SK-N-SH treated with all-trans-retinoic acid at 6 μM for 48 hours (cell line): ENCODE measurements around the gene ABLIM1.

Source experiments
- ATAC-seq: fragments of 200-7000 bp; cut with Tn5 transposase; 3 replicates; pipeline ENCODE4 v1.9.1; 2020; ENCODE audit warnings: mild to moderate bottlenecking, moderate library complexity
- BACH2 ChIP-seq: fragments of 250-450 bp; sonication (Bioruptor Pico); IDR thresholded peaks from 2 replicates; pipeline ENCODE4 v1.9.0; 2021; ENCODE audit warnings: mild to moderate bottlenecking, borderline replicate concordance
- CREB5 ChIP-seq: fragments of 250-450 bp; sonication (Bioruptor Pico); IDR thresholded peaks from 2 replicates; pipeline ENCODE4 v1.5.1; 2020; ENCODE audit warnings: low read depth, mild to moderate bottlenecking, moderate library complexity
- CSDC2 ChIP-seq: fragments of 250-450 bp; sonication (Bioruptor Pico); IDR thresholded peaks from 2 replicates; pipeline ENCODE4 v1.5.0; 2020; ENCODE audit warnings: mild to moderate bottlenecking, moderate library complexity
- ESRRG ChIP-seq: fragments of 250-450 bp; sonication (Bioruptor Pico); IDR thresholded peaks from 2 replicates; pipeline ENCODE4 v1.6.1; 2021; ENCODE audit warnings: mild to moderate bottlenecking
- GLIS3 ChIP-seq: fragments of 250-450 bp; sonication (Bioruptor Pico); IDR thresholded peaks from 2 replicates; pipeline ENCODE4 v1.5.0; 2020; ENCODE audit warnings: mild to moderate bottlenecking, moderate library complexity
- ISL1 ChIP-seq: fragments of 250-450 bp; sonication (Bioruptor Pico); IDR thresholded peaks from 2 replicates; pipeline ENCODE4 v2.1.2; 2022; ENCODE audit warnings: mild to moderate bottlenecking, moderate library complexity
- OSR1 ChIP-seq: fragments of 250-450 bp; sonication (Bioruptor Pico); IDR thresholded peaks from 2 replicates; pipeline ENCODE4 v1.8.0; 2022; ENCODE audit warnings: moderate library complexity, mild to moderate bottlenecking, inconsistent platforms
- POU6F1 ChIP-seq: fragments of 250-450 bp; sonication (Bioruptor Pico); IDR thresholded peaks from 2 replicates; pipeline ENCODE4 v1.8.0; 2021; ENCODE audit warnings: low read depth, mild to moderate bottlenecking, moderate library complexity, borderline replicate concordance
- PPARA ChIP-seq: fragments of 250-450 bp; sonication (Bioruptor Pico); IDR thresholded peaks from 2 replicates; pipeline ENCODE4 v1.5.0; 2020; ENCODE audit warnings: mild to moderate bottlenecking, borderline replicate concordance
- RARB ChIP-seq: fragments of 250-450 bp; sonication (Bioruptor Pico); IDR thresholded peaks from 2 replicates; pipeline ENCODE4 v1.8.0; 2021; ENCODE audit warnings: mild to moderate bottlenecking, moderate library complexity
- SNAI2 ChIP-seq: fragments of 250-450 bp; sonication (Bioruptor Pico); IDR thresholded peaks from 2 replicates; pipeline ENCODE4 v1.5.0; 2020; ENCODE audit warnings: mild to moderate bottlenecking, moderate library complexity
- TCF4 ChIP-seq: fragments of 250-450 bp; sonication (Bioruptor Pico); IDR thresholded peaks from 2 replicates; pipeline ENCODE4 v1.8.0; 2021; ENCODE audit warnings: mild to moderate bottlenecking, moderate library complexity, borderline replicate concordance
- TOX ChIP-seq: fragments of 250-450 bp; sonication (Bioruptor Pico); IDR thresholded peaks from 2 replicates; pipeline ENCODE4 v1.8.0; 2021; ENCODE audit warnings: mild to moderate bottlenecking, moderate library complexity, borderline replicate concordance
- ZC3H10 ChIP-seq: fragments of 250-450 bp; sonication (Bioruptor Pico); IDR thresholded peaks from 2 replicates; pipeline ENCODE4 v1.5.1; 2021; ENCODE audit warnings: mild to moderate bottlenecking, moderate library complexity
- ZFP3 ChIP-seq: fragments of 250-450 bp; sonication (Bioruptor Pico); IDR thresholded peaks from 2 replicates; pipeline ENCODE4 v1.5.0; 2020; ENCODE audit warnings: mild to moderate bottlenecking, moderate library complexity
- TF ChIP-seq, protein P1 (sequence below): fragments of 250-450 bp; sonication (Bioruptor Pico); IDR thresholded peaks from 2 replicates; pipeline ENCODE4 v1.5.0; 2020; ENCODE audit warnings: mild to moderate bottlenecking, moderate library complexity

ABLIM1 gene

DNA sequence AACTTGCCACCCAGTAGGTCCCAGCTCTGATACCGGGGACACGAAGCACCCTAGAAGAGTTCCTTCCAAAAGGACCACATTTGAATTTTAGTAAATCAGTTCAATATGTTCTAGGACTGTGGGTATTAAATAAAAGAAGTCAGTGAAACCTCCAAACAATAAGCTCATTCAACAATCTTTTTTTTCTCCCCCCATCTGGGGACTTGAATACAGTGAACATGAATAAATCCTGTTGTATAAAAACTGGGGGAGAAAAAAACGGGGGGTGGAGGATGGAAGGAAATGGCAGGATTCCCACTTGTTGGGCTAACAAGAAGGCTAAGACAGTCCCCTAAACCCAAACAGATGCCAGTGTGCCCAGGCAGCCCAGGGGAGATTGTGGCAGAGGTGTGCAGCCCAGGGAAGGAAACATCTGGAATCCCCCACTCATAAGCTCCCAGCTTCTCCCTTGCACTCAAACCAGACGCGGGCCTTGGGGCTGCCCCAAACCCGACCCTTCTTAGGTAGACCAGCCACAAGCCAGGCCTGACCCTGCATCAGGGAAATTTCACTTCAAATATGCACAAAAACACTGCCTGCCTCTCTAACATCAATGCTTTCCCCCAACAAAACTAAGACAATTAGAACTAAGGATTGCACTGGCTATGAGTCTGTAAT, 262.6 kb downstream of the ABLIM1 start:
- ATAC-seq, result no peak
- TF ChIP-seq SNAI2 (CRISPR knock-in tag) (no peak), POU6F1 (CRISPR knock-in tag) (no peak), ESRRG (CRISPR knock-in tag) (no peak), ISL1 (CRISPR knock-in tag) (no peak), OSR1 (CRISPR knock-in tag) (no peak), CREB5 (no peak), CSDC2 (CRISPR knock-in tag) (no peak)
- TF ChIP-seq, all 23 proteins: peak for 0

GRCh38 chr10:114394531-114394930, 263.5 kb downstream of the ABLIM1 start:
- no peak for TF ChIP-seq SNAI2 (CRISPR knock-in tag)
- no peak for TF ChIP-seq RARB (CRISPR knock-in tag)
- TF ChIP-seq ISL1 (CRISPR knock-in tag), result no peak
- ATAC-seq, result no peak

DNA sequence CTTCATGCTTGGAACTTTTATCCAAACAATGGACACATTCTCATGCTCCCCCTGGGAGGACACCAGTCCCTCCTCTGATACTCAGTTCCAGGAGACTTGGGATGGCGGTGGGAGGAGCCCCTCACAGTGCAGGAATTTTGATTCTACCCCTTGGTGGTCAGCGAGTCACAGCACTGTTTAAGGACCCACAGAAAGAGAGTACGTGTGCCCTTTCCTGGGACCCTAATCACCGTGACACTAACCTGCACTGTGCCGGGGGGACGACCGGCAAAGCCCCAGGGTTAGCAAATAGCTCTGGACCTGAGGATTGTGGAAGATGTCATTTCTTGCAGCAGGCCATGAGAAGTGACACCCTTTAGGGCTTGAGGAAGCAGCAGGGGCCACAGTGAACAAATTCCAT, 264.2 kb downstream of the ABLIM1 start:
- no peak for ATAC-seq
- TF ChIP-seq TOX (CRISPR knock-in tag) (no peak), ISL1 (CRISPR knock-in tag) (no peak), TCF4 (CRISPR knock-in tag) (no peak), ZFP3 (CRISPR knock-in tag) (no peak), PPARA (no peak), ZC3H10 (CRISPR knock-in tag) (no peak)
- TF ChIP-seq, protein P1, sequence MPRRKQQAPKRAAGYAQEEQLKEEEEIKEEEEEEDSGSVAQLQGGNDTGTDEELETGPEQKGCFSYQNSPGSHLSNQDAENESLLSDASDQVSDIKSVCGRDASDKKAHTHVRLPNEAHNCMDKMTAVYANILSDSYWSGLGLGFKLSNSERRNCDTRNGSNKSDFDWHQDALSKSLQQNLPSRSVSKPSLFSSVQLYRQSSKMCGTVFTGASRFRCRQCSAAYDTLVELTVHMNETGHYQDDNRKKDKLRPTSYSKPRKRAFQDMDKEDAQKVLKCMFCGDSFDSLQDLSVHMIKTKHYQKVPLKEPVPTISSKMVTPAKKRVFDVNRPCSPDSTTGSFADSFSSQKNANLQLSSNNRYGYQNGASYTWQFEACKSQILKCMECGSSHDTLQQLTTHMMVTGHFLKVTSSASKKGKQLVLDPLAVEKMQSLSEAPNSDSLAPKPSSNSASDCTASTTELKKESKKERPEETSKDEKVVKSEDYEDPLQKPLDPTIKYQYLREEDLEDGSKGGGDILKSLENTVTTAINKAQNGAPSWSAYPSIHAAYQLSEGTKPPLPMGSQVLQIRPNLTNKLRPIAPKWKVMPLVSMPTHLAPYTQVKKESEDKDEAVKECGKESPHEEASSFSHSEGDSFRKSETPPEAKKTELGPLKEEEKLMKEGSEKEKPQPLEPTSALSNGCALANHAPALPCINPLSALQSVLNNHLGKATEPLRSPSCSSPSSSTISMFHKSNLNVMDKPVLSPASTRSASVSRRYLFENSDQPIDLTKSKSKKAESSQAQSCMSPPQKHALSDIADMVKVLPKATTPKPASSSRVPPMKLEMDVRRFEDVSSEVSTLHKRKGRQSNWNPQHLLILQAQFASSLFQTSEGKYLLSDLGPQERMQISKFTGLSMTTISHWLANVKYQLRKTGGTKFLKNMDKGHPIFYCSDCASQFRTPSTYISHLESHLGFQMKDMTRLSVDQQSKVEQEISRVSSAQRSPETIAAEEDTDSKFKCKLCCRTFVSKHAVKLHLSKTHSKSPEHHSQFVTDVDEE (CRISPR knock-in tag), result no peak

DNA sequence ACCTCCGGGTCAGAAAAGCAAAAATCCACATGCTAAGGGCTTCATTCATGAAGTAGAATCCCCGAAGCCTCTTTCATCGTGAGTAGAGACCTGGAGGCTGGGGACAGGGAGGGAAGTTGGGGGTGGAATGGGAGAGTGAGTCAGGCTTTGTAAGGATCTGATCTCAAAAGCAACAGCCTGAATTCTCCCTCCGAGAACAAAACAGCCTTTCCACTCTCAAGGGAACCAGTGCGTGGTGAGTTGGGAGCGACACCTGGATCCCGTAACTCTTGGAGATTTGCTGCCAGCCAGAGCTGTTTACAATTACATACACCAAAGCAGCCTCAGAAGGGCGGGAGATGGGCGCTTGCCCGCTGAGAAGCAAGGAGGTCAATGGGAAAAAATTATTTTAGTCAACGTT, 264.6 kb downstream of the ABLIM1 start:
- TF ChIP-seq PPARA, result no peak
- no peak for TF ChIP-seq GLIS3 (CRISPR knock-in tag)
- ATAC-seq, result no peak

- no peak for ATAC-seq
- TF ChIP-seq TOX (CRISPR knock-in tag), result no peak
- TF ChIP-seq BACH2 (CRISPR knock-in tag), result no peak
- TF ChIP-seq ESRRG (CRISPR knock-in tag), result no peak
- TF ChIP-seq, protein P1 (CRISPR knock-in tag), result no peak
- no peak for TF ChIP-seq ZFP3 (CRISPR knock-in tag)
- TF ChIP-seq GLIS3 (CRISPR knock-in tag), result no peak
- TF ChIP-seq CREB5, result no peak
- TF ChIP-seq PPARA, result no peak
Observed at GRCh38 chr10:114392112-114392835, 265.8 kb downstream of the ABLIM1 start.
